ENCODE results near the gene USP35.

USP35 gene

DNA sequence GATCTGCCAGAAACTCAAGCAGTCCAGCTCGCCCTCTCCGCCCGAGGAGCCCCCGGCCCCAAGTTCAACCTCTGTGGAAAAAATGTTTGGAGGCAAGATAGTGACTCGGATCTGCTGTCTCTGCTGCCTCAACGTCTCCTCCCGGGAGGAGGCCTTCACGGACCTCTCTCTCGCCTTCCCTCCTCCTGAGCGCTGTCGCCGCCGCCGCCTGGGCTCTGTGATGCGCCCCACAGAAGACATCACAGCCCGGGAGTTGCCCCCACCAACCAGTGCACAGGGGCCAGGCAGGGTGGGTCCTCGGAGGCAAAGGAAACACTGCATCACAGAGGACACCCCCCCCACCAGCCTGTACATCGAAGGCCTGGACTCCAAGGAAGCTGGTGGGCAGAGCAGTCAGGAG is 20.8 kb downstream of the USP35 start:
- no peaks in the 10 kb centered on the region for H3K4me1 ChIP-seq
- no peak overlapping the region for H3K4me3 ChIP-seq (ENCODE audit: low read depth, low read length)
- H2AFZ ChIP-seq = no peak overlapping the region
- no peaks in the 10 kb centered on the region for H3K9me3 ChIP-seq (ENCODE audit: control insufficient read depth, low read length)
- no peaks in the 10 kb centered on the region for H3K36me3 ChIP-seq (ENCODE audit: control insufficient read depth, insufficient read depth, low read length)
- no peak overlapping the region for H3K4me2 ChIP-seq (ENCODE audit: low read length)
- no peak overlapping the region for H3K9ac ChIP-seq
- TF ChIP-seq, protein P1, sequence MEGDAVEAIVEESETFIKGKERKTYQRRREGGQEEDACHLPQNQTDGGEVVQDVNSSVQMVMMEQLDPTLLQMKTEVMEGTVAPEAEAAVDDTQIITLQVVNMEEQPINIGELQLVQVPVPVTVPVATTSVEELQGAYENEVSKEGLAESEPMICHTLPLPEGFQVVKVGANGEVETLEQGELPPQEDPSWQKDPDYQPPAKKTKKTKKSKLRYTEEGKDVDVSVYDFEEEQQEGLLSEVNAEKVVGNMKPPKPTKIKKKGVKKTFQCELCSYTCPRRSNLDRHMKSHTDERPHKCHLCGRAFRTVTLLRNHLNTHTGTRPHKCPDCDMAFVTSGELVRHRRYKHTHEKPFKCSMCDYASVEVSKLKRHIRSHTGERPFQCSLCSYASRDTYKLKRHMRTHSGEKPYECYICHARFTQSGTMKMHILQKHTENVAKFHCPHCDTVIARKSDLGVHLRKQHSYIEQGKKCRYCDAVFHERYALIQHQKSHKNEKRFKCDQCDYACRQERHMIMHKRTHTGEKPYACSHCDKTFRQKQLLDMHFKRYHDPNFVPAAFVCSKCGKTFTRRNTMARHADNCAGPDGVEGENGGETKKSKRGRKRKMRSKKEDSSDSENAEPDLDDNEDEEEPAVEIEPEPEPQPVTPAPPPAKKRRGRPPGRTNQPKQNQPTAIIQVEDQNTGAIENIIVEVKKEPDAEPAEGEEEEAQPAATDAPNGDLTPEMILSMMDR (IDR thresholded peaks at IDR 0.05) = no peak
- H3K79me2 ChIP-seq = no peaks in the 10 kb centered on the region
- H3K27ac ChIP-seq = no peak overlapping the region
- H3K27me3 ChIP-seq (ENCODE audit: control insufficient read depth, insufficient read depth, low read length) = no peaks in the 10 kb centered on the region

DNA sequence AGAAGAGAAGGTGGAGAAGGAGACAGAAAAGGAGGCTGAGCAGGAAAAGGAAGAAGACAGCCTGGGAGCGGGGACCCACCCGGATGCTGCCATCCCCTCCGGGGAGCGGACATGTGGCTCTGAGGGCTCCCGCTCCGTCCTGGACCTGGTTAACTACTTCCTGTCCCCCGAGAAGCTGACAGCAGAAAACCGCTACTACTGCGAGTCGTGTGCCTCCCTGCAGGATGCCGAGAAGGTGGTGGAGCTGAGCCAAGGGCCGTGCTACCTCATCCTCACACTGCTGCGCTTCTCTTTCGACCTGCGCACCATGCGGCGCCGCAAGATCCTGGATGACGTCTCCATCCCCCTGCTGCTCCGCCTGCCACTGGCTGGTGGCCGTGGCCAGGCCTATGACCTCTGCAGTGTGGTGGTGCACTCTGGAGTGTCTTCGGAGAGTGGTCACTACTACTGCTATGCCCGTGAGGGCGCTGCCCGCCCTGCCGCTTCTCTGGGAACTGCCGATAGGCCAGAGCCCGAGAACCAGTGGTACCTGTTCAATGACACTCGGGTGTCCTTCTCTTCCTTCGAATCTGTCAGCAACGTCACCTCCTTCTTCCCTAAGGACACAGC is 21.4 kb downstream of the USP35 start:
- Histone ChIP-seq H3K4me1 (no peaks in the 10 kb centered on the region), H3K4me3 (ENCODE audit: low read depth, low read length) (no peak overlapping the region), H3K79me2 (no peaks in the 10 kb centered on the region), H3K27ac (no peak overlapping the region), H3K36me3 (ENCODE audit: control insufficient read depth, insufficient read depth, low read length) (no peaks in the 10 kb centered on the region), H3K9ac (no peak overlapping the region), H3K4me2 (ENCODE audit: low read length) (no peak overlapping the region), H3K27me3 (ENCODE audit: control insufficient read depth, insufficient read depth, low read length) (no peaks in the 10 kb centered on the region), H3K9me3 (ENCODE audit: control insufficient read depth, low read length) (no peaks in the 10 kb centered on the region), H2AFZ (no peak overlapping the region)
- TF ChIP-seq, protein P1 (IDR thresholded peaks at IDR 0.05) = no peak

- Histone ChIP-seq H3K36me3 (ENCODE audit: control insufficient read depth, insufficient read depth, low read length) (no peaks in the 10 kb centered on the region), H3K27me3 (ENCODE audit: control insufficient read depth, insufficient read depth, low read length) (no peaks in the 10 kb centered on the region), H3K79me2 (no peaks in the 10 kb centered on the region), H3K4me3 (ENCODE audit: low read depth, low read length) (no peak overlapping the region), H2AFZ (no peak overlapping the region), H3K27ac (no peak overlapping the region), H3K4me1 (no peaks in the 10 kb centered on the region), H3K4me2 (ENCODE audit: low read length) (no peak overlapping the region), H3K9me3 (ENCODE audit: control insufficient read depth, low read length) (no peaks in the 10 kb centered on the region), H3K9ac (no peak overlapping the region)
- TF ChIP-seq, protein P1 (IDR thresholded peaks at IDR 0.05) = no peak
Measured at GRCh38 chr11:78211565-78211964, 22.8 kb downstream of the USP35 start.

GRCh38 chr11:78212586-78213371 is 24.1 kb downstream of the USP35 start:
- Histone ChIP-seq H3K27ac (no peak overlapping the region), H3K79me2 (no peaks in the 10 kb centered on the region), H3K4me3 (ENCODE audit: low read depth, low read length) (no peak overlapping the region), H3K4me2 (ENCODE audit: low read length) (no peak overlapping the region), H3K4me1 (no peaks in the 10 kb centered on the region), H2AFZ (no peak overlapping the region), H3K9ac (no peak overlapping the region), H3K27me3 (ENCODE audit: control insufficient read depth, insufficient read depth, low read length) (no peaks in the 10 kb centered on the region), H3K9me3 (ENCODE audit: control insufficient read depth, low read length) (no peaks in the 10 kb centered on the region), H3K36me3 (ENCODE audit: control insufficient read depth, insufficient read depth, low read length) (no peaks in the 10 kb centered on the region)
- TF ChIP-seq, protein P1 (IDR thresholded peaks at IDR 0.05) = no peak

Data from parathyroid adenoma (tissue), 2 donors.